GM18907 (cell line): ENCODE measurements around the gene FLT1.

Experiments used
- ATAC-seq: cut with Tn5 transposase; IDR thresholded peaks from one replicate; pipeline ENCODE4 v1.9.1; 2021; ENCODE audit warnings: mild to moderate bottlenecking, moderate library complexity; ENCODE audit not compliant: unreplicated experiment

Gene FLT1

GRCh38 chr13:28529836-28530235 lies 34.9 kb upstream of the FLT1 start:
- no peak for ATAC-seq

GRCh38 chr13:28528848-28529247 lies 33.9 kb upstream of the FLT1 start:
- no peak for ATAC-seq

- ATAC-seq, result no peak
Observed at GRCh38 chr13:28528388-28528787, 33.5 kb upstream of the FLT1 start.

- no peak for ATAC-seq
Observed at GRCh38 chr13:28527629-28528028, 32.7 kb upstream of the FLT1 start.

- no peak for ATAC-seq
Observed at GRCh38 chr13:28526876-28527275, 31.9 kb upstream of the FLT1 start.

GRCh38 chr13:28522871-28523270 lies 27.9 kb upstream of the FLT1 start:
- ATAC-seq, result no peak

GRCh38 chr13:28513745-28514144 lies 18.8 kb upstream of the FLT1 start:
- no peak for ATAC-seq

GRCh38 chr13:28510542-28510941 lies 15.6 kb upstream of the FLT1 start:
- no peak for ATAC-seq

- no peak for ATAC-seq
Observed at GRCh38 chr13:28510066-28510465, 15.1 kb upstream of the FLT1 start.

GRCh38 chr13:28505543-28506135 lies 10.7 kb upstream of the FLT1 start:
- no peak for ATAC-seq

GRCh38 chr13:28503182-28503967 lies 8.4 kb upstream of the FLT1 start:
- no peak for ATAC-seq

GRCh38 chr13:28501547-28501946 lies 6.6 kb upstream of the FLT1 start:
- ATAC-seq, result no peak

- no peak for ATAC-seq
Observed at GRCh38 chr13:28499609-28500008, 4.7 kb upstream of the FLT1 start.

GRCh38 chr13:28498481-28499115 lies 3.7 kb upstream of the FLT1 start:
- ATAC-seq, result no peak

- ATAC-seq, result no peak
Observed at GRCh38 chr13:28497143-28497876, 2.4 kb upstream of the FLT1 start.

GRCh38 chr13:28496188-28496564 lies 1.2 kb upstream of the FLT1 start:
- ATAC-seq, result no peak

GRCh38 chr13:28495538-28496187 lies 735 bp upstream of the FLT1 start:
- ATAC-seq, result no peak

GRCh38 chr13:28494504-28494777 lies 487 bp downstream of the FLT1 start:
- ATAC-seq, result no peak

- ATAC-seq, result no peak
Observed at GRCh38 chr13:28493740-28494503, 1.0 kb downstream of the FLT1 start.

- no peak for ATAC-seq
Observed at GRCh38 chr13:28492569-28493367, 2.2 kb downstream of the FLT1 start.
